K562 (cell line): Measurements from ENCODE around the gene RAD50. TPM values are rescaled to one million over a fixed set of nuclear protein-coding genes. Genes with fewer than 3 reads are reported as not detected.

Source experiments
- ATAC-seq: fragments of 200-7000 bp; cut with Tn5 transposase; 3 replicates; pipeline ENCODE4 v1.9.1; 2020; ENCODE audit warnings: moderate library complexity
- BruUV-seq: library from RNA; stranded (reverse); fragments of 400-500 nt; replicated peaks from 2 replicates; lab custom pipeline; 2021; lab: Mats Ljungman, UMichigan
- CTCF ChIA-PET: fragments of 300-600 bp; formaldehyde crosslinking; extraction: SDS; loops from one replicate; lab custom pipeline; 2021; ENCODE audit warnings: low intra/inter-chr PET ratio; lab: Yijun Ruan, JAX
- POLR2A ChIA-PET: fragments of 300-600, 350-650 bp; sonication (Branson Sonifier 250); formaldehyde crosslinking; extraction: SDS; loops from one replicate; lab custom pipeline; 2021; ENCODE audit warnings: antibody characterized with exemption, inconsistent platforms; lab: Yijun Ruan, JAX
- DNase-seq, 4 experiments: peaks; one replicate each; pipeline versions ENCODE4 v3.0.0 to v3.0.0-alpha.2; 2011 to 2018; ENCODE audit warnings: low spot score in 3 of 4, mixed read lengths in 3 of 4; ENCODE audit errors: extremely low read depth in 1 of 4
- FAIRE-seq: peaks from 2 replicates; lab custom pipeline; 2011; peaks lifted over from hg19 to GRCh38; lab: Jason Lieb, UNC
- H2AFZ ChIP-seq: 2 replicates; pipeline ENCODE4 v1.6.0; 2011; ENCODE audit warnings: low read depth, low read length, control low read depth, inconsistent platforms
- H3K27ac ChIP-seq: fragments of 200-600 bp; 3 replicates; pipeline ENCODE4 v1.8.0; 2011; ENCODE audit warnings: low read depth, mild to moderate bottlenecking, control low read depth, inconsistent platforms, low read length, moderate library complexity, mixed read lengths; ENCODE audit errors: extremely low read depth
- H3K27me3 ChIP-seq, 2 experiments: fragments of 300-600 bp in 1 of 2; 2 replicates in 1 of 2; 3 replicates in 1 of 2; pipeline versions ENCODE4 v1.6.0 to v1.8.0; 2011; ENCODE audit warnings: inconsistent platforms in 2 of 2, low read length in 2 of 2, mild to moderate bottlenecking in 1 of 2, mixed read lengths in 1 of 2, moderate library complexity in 1 of 2; ENCODE audit not compliant: control insufficient read depth in 2 of 2, insufficient read depth in 2 of 2
- H3K36me3 ChIP-seq: fragments of 300-600 bp; 3 replicates; pipeline ENCODE4 v1.8.0; 2011; ENCODE audit warnings: mild to moderate bottlenecking, low read length, inconsistent platforms; ENCODE audit not compliant: control insufficient read depth, insufficient read depth
- H3K4me1 ChIP-seq, 2 experiments: fragments of 200-600 bp in 1 of 2; replicated peaks in 1 of 2; 2 replicates in 1 of 2; 3 replicates in 1 of 2; pipeline versions ENCODE4 v1.5.1 to v1.8.0; 2011; ENCODE audit warnings: inconsistent platforms in 2 of 2, low read length in 2 of 2, mild to moderate bottlenecking in 1 of 2, mixed read lengths in 1 of 2, moderate library complexity in 1 of 2; ENCODE audit not compliant: control insufficient read depth in 2 of 2, insufficient read depth in 2 of 2
- H3K4me2 ChIP-seq: 2 replicates; pipeline ENCODE4 v1.6.1; 2011; ENCODE audit warnings: low read length, control low read depth, inconsistent platforms, mixed read lengths; ENCODE audit not compliant: insufficient read depth
- H3K4me3 ChIP-seq: fragments of 200-600 bp; sonication (generic), shearing (Covaris generic); 2 replicates; pipeline ENCODE4 v1.5.1; 2016; ENCODE audit warnings: control low read depth, inconsistent platforms
- H3K79me2 ChIP-seq: fragments of 200-600 bp; 3 replicates; pipeline ENCODE4 v1.8.0; 2011; ENCODE audit warnings: low read length, inconsistent platforms; ENCODE audit not compliant: control insufficient read depth, insufficient read depth
- H3K9ac ChIP-seq, 2 experiments: 2 replicates each; pipeline versions ENCODE4 v1.6.0 to v1.6.1; 2011; ENCODE audit warnings: low read depth in 2 of 2, low read length in 2 of 2, control low read depth in 1 of 2, inconsistent platforms in 1 of 2, mild to moderate bottlenecking in 1 of 2, mixed read lengths in 1 of 2; ENCODE audit not compliant: insufficient read depth in 1 of 2
- H3K9me1 ChIP-seq: one replicate; pipeline ENCODE4 v1.6.0; 2011; ENCODE audit warnings: inconsistent platforms, mild to moderate bottlenecking, low read length, moderate library complexity; ENCODE audit not compliant: control insufficient read depth, insufficient read depth
- H3K9me3 ChIP-seq: replicated peaks from 2 replicates; pipeline ENCODE4 v1.5.1; 2011; ENCODE audit warnings: low read depth, low read length, inconsistent platforms; ENCODE audit not compliant: control insufficient read depth, insufficient read depth
- H4K20me1 ChIP-seq: replicated peaks from 2 replicates; pipeline ENCODE4 v1.6.1; 2011; ENCODE audit warnings: low read length, inconsistent platforms, mixed read lengths; ENCODE audit not compliant: control insufficient read depth, insufficient read depth
- ARID2 ChIP-seq: fragments of 450-650 bp; IDR thresholded peaks from 2 replicates; pipeline ENCODE4 v1.6.1; 2017; ENCODE audit warnings: antibody characterized with exemption, mild to moderate bottlenecking
- CCAR2 ChIP-seq: fragments of 200-400 bp; formaldehyde crosslinking; IDR thresholded peaks from 2 replicates; pipeline ENCODE4 v1.6.1; 2017; ENCODE audit warnings: mild to moderate bottlenecking, low read depth, low read length
- DPF2 ChIP-seq: fragments of 450-650 bp; IDR thresholded peaks from 2 replicates; pipeline ENCODE4 v1.6.1; 2016
- HNRNPL ChIP-seq: fragments of 200-400 bp; formaldehyde crosslinking; IDR thresholded peaks from 2 replicates; pipeline ENCODE4 v1.6.1; 2017; ENCODE audit warnings: low read depth, mild to moderate bottlenecking, low read length
- KLF13 ChIP-seq: fragments of 450-650 bp; IDR thresholded peaks from 2 replicates; pipeline ENCODE4 v1.6.1; 2016; ENCODE audit warnings: missing genetic modification characterization, low read depth, mild to moderate bottlenecking, missing compliant biosample characterization, moderate library complexity, borderline replicate concordance
- NUFIP1 ChIP-seq: fragments of 450-650 bp; IDR thresholded peaks from 2 replicates; pipeline ENCODE4 v1.6.1; 2018; ENCODE audit not compliant: partially characterized antibody
- RAD51 ChIP-seq: fragments of 450-650 bp; IDR thresholded peaks from 2 replicates; pipeline ENCODE4 v1.7.1; 2016; ENCODE audit warnings: low read depth, mild to moderate bottlenecking, borderline replicate concordance
- SLC30A9 ChIP-seq: fragments of 250-450 bp; sonication (Bioruptor Pico); IDR thresholded peaks from 2 replicates; pipeline ENCODE4 v1.8.0; 2022; ENCODE audit warnings: mild to moderate bottlenecking, moderate library complexity
- SUPT5H ChIP-seq: fragments of 450-650 bp; IDR thresholded peaks from 2 replicates; pipeline ENCODE4 v1.6.1; 2016
- TCFL5 ChIP-seq: fragments of 250-450 bp; sonication (Bioruptor Pico); conservative IDR thresholded peaks from 2 replicates; pipeline ENCODE4 v1.6.1; 2021; ENCODE audit warnings: mild to moderate bottlenecking, moderate library complexity, matching md5 sums
- XRCC4 ChIP-seq: IDR thresholded peaks from one replicate; pipeline ENCODE4 v1.6.1; 2011; ENCODE audit not compliant: insufficient read depth, insufficient read length; ENCODE audit errors: extremely low read depth
- ZNF384 ChIP-seq: IDR thresholded peaks from 2 replicates; pipeline ENCODE4 v1.6.1; 2012; ENCODE audit warnings: low read depth, low read length, improper control_type of control experiment
- ZNF75A ChIP-seq: fragments of 450-650 bp; formaldehyde crosslinking; IDR thresholded peaks from 2 replicates; pipeline ENCODE4 v1.4.0; 2020; ENCODE audit warnings: mild to moderate bottlenecking
- WGBS: fragments of 100-300 bp; shearing (Covaris generic); methylation state at CpG from one replicate; pipeline ENCODE4 v1.1.6; 2016; ENCODE audit warnings: low coverage, mixed read lengths; ENCODE audit not compliant: insufficient coverage; ENCODE audit errors: missing lambda C conversion rate; 5-methylcytosine and 5-hydroxymethylcytosine counted together
- in situ Hi-C: fragments of 300-500 bp; cut with MboI; formaldehyde crosslinking; loops from 4 replicates; pipeline ENCODE4 v1.15.0; 2018; ENCODE audit warnings: inconsistent platforms, mixed read lengths
- intact Hi-C: fragments of 100-400 bp; cut with micrococcal nuclease; formaldehyde crosslinking; loops from 2 replicates; pipeline ENCODE4 v1.14.2; 2022
- polyA plus RNA-seq, 8 experiments: library from polyadenylated mRNA; depleted of rRNA in 4 of 8; stranded (reverse) in 5 of 8; unstranded in 3 of 8; fragments of >200 nt; fragmentation: Nextera tagmentation in 2 of 8; fragmentation: Illumina TruSeq in 1 of 8; extraction: Ambion mirVana in 2 of 8; extraction: Trizol in 1 of 8; gene quantifications; 2 replicates each; pipeline versions ENCODE4 v1.2.1 to v1.2.3, GENCODE V29; 2011 to 2014; ENCODE audit warnings: inconsistent platforms in 1 of 8, missing spikeins in 1 of 8
- total RNA-seq, 7 experiments: library from RNA; depleted of rRNA in 6 of 7; stranded (reverse); fragments of >200 nt in 6 of 7; fragmentation: Illumina TruSeq in 2 of 7; extraction: Trizol in 2 of 7; gene quantifications; 2 replicates each; pipeline versions ENCODE4 v1.2.1 to v1.2.3, GENCODE V29; 2011 to 2021; ENCODE audit warnings: low replicate concordance in 1 of 7
- TF ChIP-seq, protein P1 (sequence below): fragments of 250-450 bp; sonication (Bioruptor Pico); IDR thresholded peaks from 2 replicates; pipeline ENCODE4 v1.4.0; 2020
- TF ChIP-seq, protein P2 (sequence below): fragments of 250-450 bp; sonication (Bioruptor Pico); IDR thresholded peaks from 2 replicates; pipeline ENCODE4 v1.4.0; 2020; ENCODE audit warnings: borderline replicate concordance
- TF ChIP-seq, protein P3 (sequence below): sonication (generic); formaldehyde crosslinking; IDR thresholded peaks from 2 replicates; pipeline ENCODE4 v1.4.0; 2020; ENCODE audit warnings: mild to moderate bottlenecking, missing genetic modification reagents
- TF ChIP-seq, protein P4 (sequence below): IDR thresholded peaks from 2 replicates; pipeline ENCODE4 v1.6.1; 2012; ENCODE audit warnings: low read depth, low read length, improper control_type of control experiment, borderline replicate concordance

RAD50 gene
- total and polyA plus RNA-seq, 9 of the 15 experiments (the other 6 are each of a cell fraction or from before 2014, with no cell fraction given), result 15.3 to 74.2 (median 44.1) TPM

DNA sequence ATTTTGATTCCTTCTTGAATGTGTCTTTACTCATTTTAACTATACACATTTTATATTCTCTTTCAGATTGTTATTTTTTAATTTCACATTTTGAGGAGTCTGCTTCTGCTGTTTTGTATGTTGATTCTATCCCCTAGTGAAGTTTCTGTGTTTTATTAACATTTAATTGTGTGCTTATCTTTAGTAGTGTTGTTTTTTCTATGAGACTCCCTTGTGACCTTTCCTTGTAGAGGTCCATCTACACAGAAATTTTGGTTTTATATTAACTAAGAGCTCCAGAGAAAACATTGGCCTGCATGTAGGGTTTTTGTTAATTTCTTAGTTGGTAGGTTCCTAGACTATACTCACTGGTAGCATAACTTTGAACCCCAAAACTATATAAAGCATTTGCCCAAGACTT, 65.8 kb downstream of the RAD50 start (continued):
- TF ChIP-seq, protein P1, sequence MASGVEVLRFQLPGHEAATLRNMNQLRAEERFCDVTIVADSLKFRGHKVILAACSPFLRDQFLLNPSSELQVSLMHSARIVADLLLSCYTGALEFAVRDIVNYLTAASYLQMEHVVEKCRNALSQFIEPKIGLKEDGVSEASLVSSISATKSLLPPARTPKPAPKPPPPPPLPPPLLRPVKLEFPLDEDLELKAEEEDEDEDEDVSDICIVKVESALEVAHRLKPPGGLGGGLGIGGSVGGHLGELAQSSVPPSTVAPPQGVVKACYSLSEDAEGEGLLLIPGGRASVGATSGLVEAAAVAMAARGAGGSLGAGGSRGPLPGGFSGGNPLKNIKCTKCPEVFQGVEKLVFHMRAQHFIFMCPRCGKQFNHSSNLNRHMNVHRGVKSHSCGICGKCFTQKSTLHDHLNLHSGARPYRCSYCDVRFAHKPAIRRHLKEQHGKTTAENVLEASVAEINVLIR (CRISPR knock-in tag), result no peak
- TF ChIP-seq CCAR2 (no peak), KLF13 (tag) (no peak)
- TF ChIP-seq, protein P2, sequence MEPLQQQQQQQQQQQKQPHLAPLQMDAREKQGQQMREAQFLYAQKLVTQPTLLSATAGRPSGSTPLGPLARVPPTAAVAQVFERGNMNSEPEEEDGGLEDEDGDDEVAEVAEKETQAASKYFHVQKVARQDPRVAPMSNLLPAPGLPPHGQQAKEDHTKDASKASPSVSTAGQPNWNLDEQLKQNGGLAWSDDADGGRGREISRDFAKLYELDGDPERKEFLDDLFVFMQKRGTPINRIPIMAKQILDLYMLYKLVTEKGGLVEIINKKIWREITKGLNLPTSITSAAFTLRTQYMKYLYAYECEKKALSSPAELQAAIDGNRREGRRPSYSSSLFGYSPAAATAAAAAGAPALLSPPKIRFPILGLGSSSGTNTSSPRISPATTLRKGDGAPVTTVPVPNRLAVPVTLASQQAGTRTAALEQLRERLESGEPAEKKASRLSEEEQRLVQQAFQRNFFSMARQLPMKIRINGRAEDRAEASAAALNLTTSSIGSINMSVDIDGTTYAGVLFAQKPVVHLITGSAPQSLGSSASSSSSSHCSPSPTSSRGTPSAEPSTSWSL (CRISPR knock-in tag), result no peak

DNA sequence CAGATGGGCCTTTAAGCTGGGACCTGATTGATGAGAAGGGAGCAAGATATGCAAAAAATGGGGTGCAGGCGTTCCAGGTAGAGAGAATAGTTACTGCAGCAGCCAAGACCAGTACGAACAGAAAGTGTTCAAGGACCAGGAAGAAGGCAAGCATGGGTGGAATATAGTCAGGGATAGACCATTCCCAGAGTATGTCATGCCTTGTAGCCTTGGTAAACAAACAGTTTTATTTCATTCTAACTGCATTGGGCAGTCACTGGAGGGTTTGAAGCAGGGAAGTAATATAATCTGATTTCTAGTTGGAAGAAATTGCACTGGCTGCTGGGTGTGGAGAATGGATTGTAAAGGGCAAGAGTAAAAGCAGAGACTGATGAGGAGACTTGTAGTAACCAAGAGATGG, 70.7 kb downstream of the RAD50 start:
- no peak overlapping the region for H3K27ac ChIP-seq
- intact Hi-C loops, result no loop called here
- H2AFZ ChIP-seq, result no peak overlapping the region
- ATAC-seq (no peak), FAIRE-seq (no peak), DNase-seq (no peak)
- H3K4me2 ChIP-seq, result no peak overlapping the region
- H3K9me1 ChIP-seq, result no peaks in the 10 kb centered on the region
- CTCF ChIA-PET, result no interaction called here
- POLR2A ChIA-PET, result interaction anchor here (0.8 kb wide), 1 partner anchor 11 kb away, joined by 3 read pairs; no protein-coding TSS in a partner anchor
- WGBS, result 94% methylated on average over 2 of the region's 2 CpGs
- H4K20me1 ChIP-seq, result no peaks in the 10 kb centered on the region
- BruUV-seq, result no TSS peak
- peaks cover 56% of the 10 kb centered on the region for H3K36me3 ChIP-seq
- no peak overlapping the region for H3K4me3 ChIP-seq
- H3K79me2 ChIP-seq, result no peaks in the 10 kb centered on the region
- no peak overlapping the region for H3K9ac ChIP-seq
- in situ Hi-C loops, result no loop called here
- no peaks in the 10 kb centered on the region for H3K27me3 ChIP-seq
- no peaks in the 10 kb centered on the region for H3K4me1 ChIP-seq
- H3K9me3 ChIP-seq, result no peaks in the 10 kb centered on the region
- TF ChIP-seq DPF2 (no peak), SUPT5H (no peak), ARID2 (no peak), XRCC4 (no peak), SLC30A9 (CRISPR knock-in tag) (no peak), ZNF75A (CRISPR knock-in tag) (no peak), NUFIP1 (no peak), HNRNPL (no peak), ZNF384 (no peak), RAD51 (no peak), TCFL5 (CRISPR knock-in tag) (no peak)
- TF ChIP-seq, protein P3, sequence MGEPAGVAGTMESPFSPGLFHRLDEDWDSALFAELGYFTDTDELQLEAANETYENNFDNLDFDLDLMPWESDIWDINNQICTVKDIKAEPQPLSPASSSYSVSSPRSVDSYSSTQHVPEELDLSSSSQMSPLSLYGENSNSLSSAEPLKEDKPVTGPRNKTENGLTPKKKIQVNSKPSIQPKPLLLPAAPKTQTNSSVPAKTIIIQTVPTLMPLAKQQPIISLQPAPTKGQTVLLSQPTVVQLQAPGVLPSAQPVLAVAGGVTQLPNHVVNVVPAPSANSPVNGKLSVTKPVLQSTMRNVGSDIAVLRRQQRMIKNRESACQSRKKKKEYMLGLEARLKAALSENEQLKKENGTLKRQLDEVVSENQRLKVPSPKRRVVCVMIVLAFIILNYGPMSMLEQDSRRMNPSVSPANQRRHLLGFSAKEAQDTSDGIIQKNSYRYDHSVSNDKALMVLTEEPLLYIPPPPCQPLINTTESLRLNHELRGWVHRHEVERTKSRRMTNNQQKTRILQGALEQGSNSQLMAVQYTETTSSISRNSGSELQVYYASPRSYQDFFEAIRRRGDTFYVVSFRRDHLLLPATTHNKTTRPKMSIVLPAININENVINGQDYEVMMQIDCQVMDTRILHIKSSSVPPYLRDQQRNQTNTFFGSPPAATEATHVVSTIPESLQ (CRISPR knock-in tag), result no peak
- TF ChIP-seq, protein P4, sequence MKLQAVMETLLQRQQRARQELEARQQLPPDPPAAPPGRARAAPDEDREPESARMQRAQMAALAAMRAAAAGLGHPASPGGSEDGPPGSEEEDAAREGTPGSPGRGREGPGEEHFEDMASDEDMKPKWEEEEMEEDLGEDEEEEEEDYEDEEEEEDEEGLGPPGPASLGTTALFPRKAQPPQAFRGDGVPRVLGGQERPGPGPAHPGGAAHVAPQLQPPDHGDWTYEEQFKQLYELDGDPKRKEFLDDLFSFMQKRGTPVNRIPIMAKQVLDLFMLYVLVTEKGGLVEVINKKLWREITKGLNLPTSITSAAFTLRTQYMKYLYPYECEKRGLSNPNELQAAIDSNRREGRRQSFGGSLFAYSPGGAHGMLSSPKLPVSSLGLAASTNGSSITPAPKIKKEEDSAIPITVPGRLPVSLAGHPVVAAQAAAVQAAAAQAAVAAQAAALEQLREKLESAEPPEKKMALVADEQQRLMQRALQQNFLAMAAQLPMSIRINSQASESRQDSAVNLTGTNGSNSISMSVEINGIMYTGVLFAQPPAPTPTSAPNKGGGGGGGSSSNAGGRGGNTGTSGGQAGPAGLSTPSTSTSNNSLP, result no peak
